Right renal pelvis (tissue), 4 donors: ENCODE results near the gene ARHGAP40. TPM values are rescaled to one million over a fixed set of nuclear protein-coding genes. Genes with fewer than 3 reads are reported as not detected.

Experiments used
- DNase-seq, 4 donors: peaks; one replicate each; pipeline ENCODE4 v3.0.0-alpha.2; 2013; ENCODE audit warnings: low read depth in 4 of 4, low spot score in 3 of 4, missing footprints in 1 of 4
- polyA plus RNA-seq, 4 donors: library from polyadenylated mRNA; unstranded; fragments of 120-200 nt; gene quantifications; one replicate each; pipeline ENCODE4 v1.2.1, GENCODE V29; 2013; ENCODE audit not compliant: insufficient read length in 4 of 4

ARHGAP40 gene
- polyA plus RNA-seq, 4 donors = 0.45 to 2.4 (median 1.1) TPM

GRCh38 chr20:38615283-38615682 lies 13.7 kb downstream of the ARHGAP40 start:
- DNase-seq = no peak

GRCh38 chr20:38616457-38616856 lies 14.8 kb downstream of the ARHGAP40 start:
- no peak for DNase-seq

GRCh38 chr20:38617011-38617829 lies 15.6 kb downstream of the ARHGAP40 start:
- no peak for DNase-seq

GRCh38 chr20:38617830-38618196 lies 16.2 kb downstream of the ARHGAP40 start:
- DNase-seq = no peak

GRCh38 chr20:38620441-38620840 lies 18.8 kb downstream of the ARHGAP40 start:
- DNase-seq = no peak

GRCh38 chr20:38623061-38623460 lies 21.5 kb downstream of the ARHGAP40 start:
- DNase-seq = no peak

GRCh38 chr20:38624084-38624483 lies 22.5 kb downstream of the ARHGAP40 start:
- no peak for DNase-seq

- no peak for DNase-seq
Measured at GRCh38 chr20:38625896-38626295, 24.3 kb downstream of the ARHGAP40 start.

GRCh38 chr20:38626921-38627659 lies 25.5 kb downstream of the ARHGAP40 start:
- DNase-seq = no peak

GRCh38 chr20:38628580-38629470 lies 27.2 kb downstream of the ARHGAP40 start:
- DNase-seq = no peak

GRCh38 chr20:38629979-38630378 lies 28.4 kb downstream of the ARHGAP40 start:
- no peak for DNase-seq

GRCh38 chr20:38630727-38631126 lies 29.1 kb downstream of the ARHGAP40 start:
- DNase-seq = no peak

GRCh38 chr20:38631155-38632022 lies 29.8 kb downstream of the ARHGAP40 start:
- DNase-seq = no peak

GRCh38 chr20:38633577-38634093 lies 32.0 kb downstream of the ARHGAP40 start:
- peak in 1 of 4 donors; percentile 21 for DNase-seq

GRCh38 chr20:38635721-38636288 lies 34.2 kb downstream of the ARHGAP40 start:
- DNase-seq = no peak

GRCh38 chr20:38640521-38640920 lies 38.9 kb downstream of the ARHGAP40 start:
- no peak for DNase-seq

- DNase-seq = no peak
Measured at GRCh38 chr20:38642498-38642897, 40.9 kb downstream of the ARHGAP40 start.

- DNase-seq = no peak
Measured at GRCh38 chr20:38644588-38645260, 43.1 kb downstream of the ARHGAP40 start.

- DNase-seq = no peak
Measured at GRCh38 chr20:38645351-38645750, 43.7 kb downstream of the ARHGAP40 start.
